Large intestine (tissue), 3 donors: ENCODE data around the gene HOXC9. TPM values are rescaled to one million over a fixed set of nuclear protein-coding genes. Genes with fewer than 3 reads are reported as not detected.

Source experiments
- DNase-seq, 2 donors: peaks; one replicate each; pipeline versions ENCODE4 v3.0.0 to v3.0.0-alpha.2; 2013
- H3K27ac ChIP-seq: one replicate; pipeline ENCODE4 v1.5.1; 2013; ENCODE audit warnings: low read length
- H3K27me3 ChIP-seq: 2 replicates; pipeline ENCODE4 v1.6.1; 2013; ENCODE audit warnings: low read length; ENCODE audit not compliant: control insufficient read depth, insufficient read depth
- H3K36me3 ChIP-seq: 2 replicates; pipeline ENCODE4 v1.6.1; 2013; ENCODE audit warnings: low read length; ENCODE audit not compliant: control insufficient read depth, insufficient read depth
- H3K4me1 ChIP-seq: one replicate; pipeline ENCODE4 v1.6.1; 2013; ENCODE audit warnings: low read length; ENCODE audit not compliant: control insufficient read depth, insufficient read depth
- H3K4me3 ChIP-seq: one replicate; pipeline ENCODE4 v1.5.1; 2013; ENCODE audit warnings: low read length
- H3K9me3 ChIP-seq: one replicate; pipeline ENCODE4 v1.6.1; 2013; ENCODE audit warnings: mild to moderate bottlenecking, low read depth, low read length, moderate library complexity; ENCODE audit not compliant: control insufficient read depth
- WGBS: methylation state at CpG from one replicate; pipeline ENCODE4 v1.1.5; 2013; ENCODE audit warnings: low lambda C conversion rate; ENCODE audit not compliant: insufficient coverage; 5-methylcytosine and 5-hydroxymethylcytosine counted together
- polyA plus RNA-seq: library from polyadenylated mRNA; unstranded; fragments of 120-200 nt; gene quantifications from one replicate; pipeline ENCODE4 v1.2.1, GENCODE V29; 2013

Gene HOXC9
- polyA plus RNA-seq, 1 donor, result 0.51 TPM

DNA sequence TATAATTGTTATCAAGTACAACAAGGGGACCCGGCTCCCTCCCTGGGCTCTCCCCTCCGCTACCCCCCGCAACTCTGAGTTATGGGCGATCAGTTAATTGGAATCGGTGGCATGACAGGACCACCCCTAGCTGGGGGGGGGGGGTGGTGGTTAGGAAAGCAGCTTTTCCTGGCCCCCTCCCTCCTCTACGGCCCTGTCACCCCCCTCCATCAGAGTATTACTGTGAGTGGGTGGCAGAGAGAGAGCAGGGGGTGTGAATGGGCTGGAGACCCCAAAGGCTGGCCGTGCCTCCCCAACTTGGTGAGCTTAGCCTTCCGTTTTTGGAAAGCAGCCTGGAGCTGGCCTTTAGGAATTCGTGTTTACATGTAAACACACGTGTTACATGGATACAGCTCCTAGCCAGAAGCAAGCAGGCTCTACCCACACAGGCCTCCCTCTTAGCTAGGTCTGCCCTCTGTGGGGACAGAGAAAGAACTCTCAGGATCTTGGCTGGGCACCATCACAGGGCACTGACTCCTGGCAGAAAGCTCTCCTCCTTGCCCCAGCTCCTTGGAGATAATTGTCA lies 52.6 kb downstream of the HOXC9 start:
- H3K4me1 ChIP-seq, result peaks cover 28% of the 10 kb centered on the region
- no peaks in the 10 kb centered on the region for H3K36me3 ChIP-seq
- peaks cover under 1% of the 10 kb centered on the region for H3K9me3 ChIP-seq
- peaks cover 49% of the 10 kb centered on the region for H3K27me3 ChIP-seq
- peak overlapping the region; percentile 69 for H3K27ac ChIP-seq
- no CpG with 5 or more reads among the region's 10 CpGs for WGBS
- H3K4me3 ChIP-seq, result no peak overlapping the region
- peak in 1 of 2 donors; percentile 54 for DNase-seq

Other genes starting within 250 kb of the HOXC9 start
- not detected for gene CISTR, start 248.2 kb upstream of the HOXC9 start, polyA plus RNA-seq
- gene HOXC13, start 61.3 kb upstream of the HOXC9 start, polyA plus RNA-seq, result not detected
- not detected for gene HOXC12, start 45.3 kb upstream of the HOXC9 start, polyA plus RNA-seq
- 0.18 TPM for gene HOXC11, start 27.0 kb upstream of the HOXC9 start, polyA plus RNA-seq
- 0.04 TPM for gene HOTAIR, start 25.2 kb upstream of the HOXC9 start, polyA plus RNA-seq
- 0.19 TPM for gene HOXC10, start 15.0 kb upstream of the HOXC9 start, polyA plus RNA-seq
- gene HOXC8, start 8.8 kb downstream of the HOXC9 start, polyA plus RNA-seq, result 1.0 TPM
- gene HOXC6, start 28.3 kb downstream of the HOXC9 start, polyA plus RNA-seq, result 13.6 TPM
- 1.8 TPM for gene HOXC5, start 32.9 kb downstream of the HOXC9 start, polyA plus RNA-seq
- gene HOXC4, start 53.7 kb downstream of the HOXC9 start, polyA plus RNA-seq, result 14.0 TPM
- gene SMUG1, start 188.8 kb downstream of the HOXC9 start, polyA plus RNA-seq, result 45.9 TPM